DOHH2 (cell line): Measurements from ENCODE around the gene CREG2.

Experiments used
- H3F3A ChIP-seq: fragments of 200-600 bp; sonication (generic), shearing (Covaris generic); 2 replicates; pipeline ENCODE4 v1.6.0; 2016; ENCODE audit warnings: antibody characterized with exemption, mild to moderate bottlenecking; ENCODE audit not compliant: control insufficient read depth, insufficient read depth
- H3K27ac ChIP-seq: fragments of 200-600 bp; sonication (generic); 2 replicates; pipeline ENCODE4 v1.5.1; 2014; ENCODE audit warnings: low read depth, mild to moderate bottlenecking, low read length, moderate library complexity
- H3K27me3 ChIP-seq: fragments of 200-600 bp; sonication (generic); 2 replicates; pipeline ENCODE4 v1.6.1; 2014; ENCODE audit warnings: mild to moderate bottlenecking, low read length, mixed read lengths; ENCODE audit not compliant: control insufficient read depth
- H3K36me3 ChIP-seq: fragments of 200-600 bp; sonication (generic); 2 replicates; pipeline ENCODE4 v1.6.1; 2014; ENCODE audit warnings: mild to moderate bottlenecking, low read length, moderate library complexity, mixed read lengths; ENCODE audit not compliant: control insufficient read depth
- H3K4me1 ChIP-seq: fragments of 200-600 bp; sonication (generic); 2 replicates; pipeline ENCODE4 v1.6.1; 2014; ENCODE audit warnings: mild to moderate bottlenecking, low read length, mixed read lengths; ENCODE audit not compliant: control insufficient read depth
- H3K4me2 ChIP-seq: fragments of 200-600 bp; sonication (generic); 2 replicates; pipeline ENCODE4 v1.6.0; 2014; ENCODE audit warnings: mild to moderate bottlenecking, low read length, moderate library complexity
- H3K4me3 ChIP-seq: fragments of 200-600 bp; sonication (generic); 2 replicates; pipeline ENCODE4 v1.5.1; 2014; ENCODE audit warnings: mild to moderate bottlenecking, low read length, mixed read lengths
- H3K79me2 ChIP-seq: fragments of 200-600 bp; sonication (generic); 2 replicates; pipeline ENCODE4 v1.6.1; 2014; ENCODE audit warnings: mild to moderate bottlenecking, low read length, mixed read lengths; ENCODE audit not compliant: control insufficient read depth
- H3K9me2 ChIP-seq: fragments of 200-600 bp; sonication (generic); replicated peaks from 2 replicates; pipeline ENCODE4 v1.6.1; 2014; ENCODE audit warnings: mild to moderate bottlenecking, low read length, mixed read lengths; ENCODE audit not compliant: control insufficient read depth
- H3K9me3 ChIP-seq: fragments of 200-600 bp; sonication (generic); 2 replicates; pipeline ENCODE4 v1.6.1; 2014; ENCODE audit warnings: antibody characterized with exemption, low read length, mixed read lengths; ENCODE audit not compliant: control insufficient read depth, insufficient read depth
- H4K20me1 ChIP-seq: fragments of 200-600 bp; sonication (generic); 2 replicates; pipeline ENCODE4 v1.6.0; 2014; ENCODE audit warnings: low read depth, mild to moderate bottlenecking, antibody characterized with exemption, low read length, moderate library complexity; ENCODE audit not compliant: control insufficient read depth, insufficient read depth
- CTCF ChIP-seq: fragments of 200-600 bp; sonication (generic); IDR thresholded peaks from one replicate; pipeline ENCODE4 v1.5.1; 2014; ENCODE audit warnings: antibody characterized with exemption, mild to moderate bottlenecking, low read depth, low read length; ENCODE audit not compliant: poor library complexity, severe bottlenecking
- EZH2phosphoT487 ChIP-seq: fragments of 200-600 bp; sonication (generic); IDR thresholded peaks from 2 replicates; pipeline ENCODE4 v1.6.1; 2017; ENCODE audit warnings: borderline replicate concordance, mild to moderate bottlenecking, antibody characterized with exemption, low read length, moderate library complexity, mixed read lengths

Gene CREG2

DNA sequence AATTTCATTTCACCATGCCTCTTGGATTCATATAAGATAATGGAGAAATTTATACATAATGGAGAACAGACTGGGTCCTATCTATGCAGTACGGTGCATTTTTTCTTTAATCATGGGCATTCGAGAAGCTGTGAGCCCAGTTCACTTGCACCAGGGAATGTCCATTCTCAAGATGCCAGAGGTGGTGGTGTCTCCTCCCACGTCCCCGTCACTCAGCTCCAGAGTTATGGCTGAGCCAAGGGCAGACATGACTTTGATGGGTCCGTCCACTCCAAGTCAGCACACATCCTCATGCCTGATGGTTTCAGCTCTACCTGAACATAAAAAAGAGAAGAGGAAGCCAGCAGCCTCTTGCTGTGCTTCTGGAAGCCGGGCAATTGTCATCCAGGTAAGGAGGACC is 42.1 kb upstream of the CREG2 start:
- no peaks in the 10 kb centered on the region for H3F3A ChIP-seq

GRCh38 chr2:101428422-101429176 is 41.3 kb upstream of the CREG2 start:
- TF ChIP-seq CTCF, result no peak
- no peak for TF ChIP-seq EZH2phosphoT487
- no peak overlapping the region for H3K4me3 ChIP-seq
- no peaks in the 10 kb centered on the region for H3K9me3 ChIP-seq
- H3K27me3 ChIP-seq, result peaks cover 7% of the 10 kb centered on the region
- H3K36me3 ChIP-seq, result no peaks in the 10 kb centered on the region
- H3K4me1 ChIP-seq, result no peaks in the 10 kb centered on the region
- no peaks in the 10 kb centered on the region for H3K79me2 ChIP-seq
- no peak overlapping the region for H3K4me2 ChIP-seq
- H3K27ac ChIP-seq, result no peak overlapping the region
- no peaks in the 10 kb centered on the region for H4K20me1 ChIP-seq
- no peaks in the 10 kb centered on the region for H3K9me2 ChIP-seq
- H3F3A ChIP-seq, result no peaks in the 10 kb centered on the region

More for the DNA sequence above, 42.1 kb upstream of the CREG2 start:
- Histone ChIP-seq H3K9me2 (no peaks in the 10 kb centered on the region), H3K27ac (no peak overlapping the region), H4K20me1 (no peaks in the 10 kb centered on the region), H3K36me3 (no peaks in the 10 kb centered on the region), H3K4me1 (no peaks in the 10 kb centered on the region), H3K9me3 (no peaks in the 10 kb centered on the region), H3K4me3 (no peak overlapping the region), H3K27me3 (peaks cover 7% of the 10 kb centered on the region), H3K79me2 (no peaks in the 10 kb centered on the region), H3K4me2 (no peak overlapping the region)
- no peak for TF ChIP-seq EZH2phosphoT487
- TF ChIP-seq CTCF, result no peak

- peaks cover 7% of the 10 kb centered on the region for H3K27me3 ChIP-seq
- TF ChIP-seq EZH2phosphoT487, result no peak
- no peak for TF ChIP-seq CTCF
- H3K4me3 ChIP-seq, result no peak overlapping the region
- no peak overlapping the region for H3K4me2 ChIP-seq
- H3F3A ChIP-seq, result no peaks in the 10 kb centered on the region
- H3K9me2 ChIP-seq, result no peaks in the 10 kb centered on the region
- no peaks in the 10 kb centered on the region for H3K4me1 ChIP-seq
- H3K27ac ChIP-seq, result no peak overlapping the region
- no peaks in the 10 kb centered on the region for H3K36me3 ChIP-seq
- no peaks in the 10 kb centered on the region for H3K9me3 ChIP-seq
- no peaks in the 10 kb centered on the region for H3K79me2 ChIP-seq
- H4K20me1 ChIP-seq, result no peaks in the 10 kb centered on the region
These were observed 40.4 kb upstream of the CREG2 start for GRCh38 chr2:101427743-101428142.
